HG02840 (cell line): ENCODE data around the gene MAT2A.
"Not testable (repeated sequence)": the region's sequence is repeated elsewhere in the genome, so short reads cannot be mapped to it uniquely, and the experiment has no call there.

ENCODE experiments used
- ATAC-seq: cut with Tn5 transposase; IDR thresholded peaks from one replicate; pipeline ENCODE4 v1.9.1; 2021; ENCODE audit warnings: mild to moderate bottlenecking, moderate library complexity, moderate number of reproducible peaks; ENCODE audit not compliant: unreplicated experiment, low FRiP score

MAT2A gene

GRCh38 chr2:85523903-85524335 is 15.0 kb upstream of the MAT2A start:
- ATAC-seq, result no peak

- no peak for ATAC-seq
These were observed 14.5 kb upstream of the MAT2A start for GRCh38 chr2:85524336-85524908.

- no peak for ATAC-seq
These were observed 13.9 kb upstream of the MAT2A start for GRCh38 chr2:85525029-85525428.

- ATAC-seq, result no peak
These were observed 13.4 kb upstream of the MAT2A start for GRCh38 chr2:85525567-85525966.

- ATAC-seq, result no peak
These were observed 11.2 kb upstream of the MAT2A start for GRCh38 chr2:85527787-85528186.

GRCh38 chr2:85528355-85528754 is 10.6 kb upstream of the MAT2A start:
- ATAC-seq, result no peak

GRCh38 chr2:85529809-85530208 is 9.2 kb upstream of the MAT2A start:
- no peak for ATAC-seq

GRCh38 chr2:85531589-85531988 is 7.4 kb upstream of the MAT2A start:
- no peak for ATAC-seq

- ATAC-seq, result no peak
These were observed 4.9 kb upstream of the MAT2A start for GRCh38 chr2:85534099-85534498.

- ATAC-seq, result no peak
These were observed 4.1 kb upstream of the MAT2A start for GRCh38 chr2:85534881-85535280.

- ATAC-seq, result no peak
These were observed 2.5 kb upstream of the MAT2A start for GRCh38 chr2:85536479-85536878.

- ATAC-seq, result no peak
These were observed 1.1 kb upstream of the MAT2A start for GRCh38 chr2:85537600-85538506.

- ATAC-seq, result peak; percentile 34
These were observed 579 bp downstream of the MAT2A start for GRCh38 chr2:85539361-85540132.

GRCh38 chr2:85540133-85540648 is 1.2 kb downstream of the MAT2A start:
- ATAC-seq, result no peak

GRCh38 chr2:85541262-85541661 is 2.3 kb downstream of the MAT2A start:
- ATAC-seq, result no peak

- no peak for ATAC-seq
These were observed 2.9 kb downstream of the MAT2A start for GRCh38 chr2:85541753-85542457.

- no peak for ATAC-seq
These were observed 3.8 kb downstream of the MAT2A start for GRCh38 chr2:85542777-85543176.

GRCh38 chr2:85544254-85544691 is 5.3 kb downstream of the MAT2A start:
- ATAC-seq, result not testable (repeated sequence)

- ATAC-seq, result not testable (repeated sequence)
These were observed 6.2 kb downstream of the MAT2A start for GRCh38 chr2:85544915-85545779.
